GM21528 (cell line): ENCODE data around the gene WSB2.
"Not testable (repeated sequence)": the region's sequence is repeated elsewhere in the genome, so short reads cannot be mapped to it uniquely, and the experiment has no call there.

Experiments
- ATAC-seq: cut with Tn5 transposase; IDR thresholded peaks from one replicate; pipeline ENCODE4 v1.9.1; 2021; ENCODE audit warnings: mild to moderate bottlenecking, moderate library complexity; ENCODE audit not compliant: unreplicated experiment, low FRiP score

Gene WSB2

DNA sequence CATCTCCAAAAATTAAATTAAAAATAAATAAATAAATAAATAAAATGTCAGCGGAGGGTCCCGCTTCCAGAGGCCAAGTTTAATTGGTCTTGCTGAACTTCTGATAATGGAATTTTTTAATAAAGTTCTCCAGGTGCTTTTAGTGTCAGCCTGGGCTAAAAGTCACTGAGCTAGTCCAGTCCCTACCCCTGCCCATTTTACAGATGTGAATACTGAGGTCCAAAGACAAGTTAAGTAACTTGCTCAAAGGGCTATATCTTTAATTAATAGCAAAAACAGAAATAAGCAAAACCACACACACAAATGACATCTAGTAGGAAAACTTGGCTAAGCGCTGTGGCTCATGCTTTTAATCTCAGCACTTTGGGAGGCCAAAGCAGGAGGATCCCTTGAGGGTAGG, 50.1 kb downstream of the WSB2 start:
- ATAC-seq = no peak

DNA sequence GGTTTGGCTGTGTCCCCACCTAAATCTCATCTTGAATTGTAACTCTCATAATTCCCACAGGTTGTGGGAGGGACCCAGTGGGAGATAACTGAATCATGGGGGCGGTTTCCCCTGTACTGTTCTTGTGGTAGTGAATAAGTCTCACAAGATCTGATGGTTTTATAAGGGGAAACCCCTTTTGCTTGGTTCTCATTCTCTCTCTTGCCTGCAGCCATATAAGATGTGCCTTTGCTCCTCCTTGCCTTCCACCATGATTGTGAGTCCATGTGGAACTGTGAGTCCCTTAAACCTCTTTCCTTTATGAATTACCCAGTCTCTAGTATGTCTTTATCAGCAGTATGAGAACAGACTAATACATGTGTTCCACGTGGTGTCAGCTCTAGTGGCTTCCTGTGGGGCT, 61.2 kb downstream of the WSB2 start:
- not testable (repeated sequence) for ATAC-seq

DNA sequence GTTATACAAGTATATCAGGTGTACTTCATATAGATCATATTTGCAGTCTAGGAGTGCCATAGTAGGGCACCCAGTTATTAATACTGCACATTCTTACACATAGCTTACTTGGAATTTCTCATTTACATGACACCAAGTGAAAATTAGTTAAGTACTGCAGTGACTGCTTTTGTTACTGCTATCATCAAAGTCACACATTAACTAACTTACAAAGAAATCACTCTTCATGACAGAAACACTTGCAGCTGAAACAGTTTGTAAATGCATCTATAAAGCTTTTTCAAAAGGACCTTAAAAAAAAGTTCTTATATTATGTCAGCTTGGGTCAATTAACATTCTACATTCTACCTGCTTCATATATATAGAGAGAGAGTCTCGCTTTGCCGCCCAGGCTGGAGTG, 62.3 kb downstream of the WSB2 start:
- ATAC-seq = no peak

DNA sequence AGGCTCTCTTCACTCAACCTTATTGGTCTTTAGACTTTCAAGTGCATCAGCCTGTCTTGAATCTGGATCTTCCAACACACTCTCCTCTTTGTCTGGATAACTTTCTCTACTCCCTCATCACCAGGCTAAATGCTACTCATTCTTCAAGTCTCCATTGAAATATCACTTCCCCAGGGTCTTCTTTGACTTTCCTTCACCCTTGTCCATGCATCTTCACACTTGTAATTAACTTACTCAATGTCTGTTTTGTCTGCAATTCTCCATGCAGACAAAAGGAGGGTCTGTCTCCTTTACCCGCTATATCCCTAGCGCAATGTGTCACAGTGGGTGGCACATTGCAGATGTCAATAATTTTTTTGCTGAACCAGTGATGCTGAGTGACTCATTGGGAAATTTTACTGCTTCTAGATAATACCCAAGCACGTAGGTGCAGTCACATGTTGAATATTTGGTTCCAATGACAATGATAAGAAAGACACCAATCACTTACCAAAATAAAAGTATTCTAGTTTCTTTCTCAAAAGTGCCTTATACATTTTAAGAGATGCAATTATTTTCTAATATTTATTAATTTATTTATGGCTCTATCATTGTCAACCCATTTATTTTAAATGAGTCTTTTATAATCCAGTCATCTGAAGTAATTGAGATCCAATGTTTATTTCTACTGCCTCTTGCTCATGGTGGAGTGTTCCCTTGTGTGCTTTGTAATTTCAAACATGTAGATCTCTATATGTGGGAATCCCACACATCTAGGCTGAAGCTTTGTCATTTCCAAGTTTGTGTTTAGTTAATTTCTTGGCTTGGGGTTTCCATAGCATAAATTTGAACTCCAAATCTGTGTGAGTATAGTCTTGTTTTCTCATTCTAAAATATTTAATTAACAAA, 66.2 kb downstream of the WSB2 start:
- ATAC-seq = no peak

DNA sequence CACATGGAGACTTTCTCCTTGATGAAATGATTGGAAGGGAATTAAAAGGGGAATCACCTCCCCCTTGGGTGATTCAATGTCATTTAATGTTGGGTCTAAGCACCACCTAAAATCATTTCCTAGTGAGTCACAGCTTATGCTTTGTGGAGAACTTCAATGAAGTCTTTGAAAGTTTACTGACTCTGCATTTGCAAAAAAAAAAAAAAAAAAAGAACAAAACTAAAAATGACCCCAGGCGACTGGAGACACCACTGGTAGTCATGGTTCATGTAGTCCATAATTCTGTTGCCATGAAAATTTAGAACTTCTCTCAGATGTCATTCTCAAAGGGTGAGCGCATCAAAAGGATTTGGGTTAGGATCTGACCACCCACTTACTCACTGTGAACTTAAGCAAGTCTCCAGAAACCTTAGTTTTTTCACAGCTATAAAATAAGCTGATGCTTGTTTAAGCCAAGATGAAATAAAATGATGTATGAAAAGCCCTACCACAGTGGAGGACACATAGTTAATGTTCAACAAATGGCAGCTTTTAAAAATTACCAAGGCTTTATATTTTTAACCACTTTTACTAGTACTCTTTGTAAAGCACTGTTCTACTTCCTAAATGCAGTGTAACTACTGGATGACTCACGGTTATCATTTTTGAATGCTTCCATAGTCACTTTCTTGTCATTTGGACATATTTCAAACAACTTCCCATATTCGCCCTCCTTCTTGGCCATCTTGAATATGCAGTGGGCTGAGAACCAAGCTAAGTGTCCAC, 74.1 kb downstream of the WSB2 start:
- no peak for ATAC-seq

DNA sequence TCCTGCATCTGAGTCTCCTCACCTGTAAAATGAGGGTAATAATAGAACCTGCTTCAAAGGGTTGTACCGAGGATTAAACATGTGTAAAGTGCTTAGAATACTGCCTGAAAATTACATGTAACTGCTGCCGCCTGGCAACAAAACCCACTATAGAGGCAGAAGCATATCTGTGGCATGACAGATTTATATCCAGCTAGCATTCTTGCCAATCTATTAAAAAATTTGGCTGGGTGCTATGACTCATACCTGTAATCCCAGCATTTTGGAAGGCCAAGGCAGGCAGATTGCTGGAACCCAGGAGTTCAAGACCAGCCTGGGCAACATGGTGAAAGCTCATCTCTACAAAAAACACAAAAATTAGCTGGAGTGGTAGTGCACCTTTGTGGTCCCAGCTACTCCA, 75.8 kb downstream of the WSB2 start:
- no peak for ATAC-seq
